IPS-18a (cell line): ENCODE measurements around the gene MBOAT7.

Experiments
- H3K27ac ChIP-seq: one replicate; pipeline ENCODE4 v1.5.1; 2013; ENCODE audit warnings: low read length
- H3K27me3 ChIP-seq: one replicate; pipeline ENCODE4 v1.6.1; 2013; ENCODE audit warnings: mild to moderate bottlenecking, low read length; ENCODE audit not compliant: control insufficient read depth, insufficient read depth
- H3K36me3 ChIP-seq: one replicate; pipeline ENCODE4 v1.6.1; 2013; ENCODE audit warnings: low read depth, low read length; ENCODE audit not compliant: control insufficient read depth
- H3K4me1 ChIP-seq: one replicate; pipeline ENCODE4 v1.6.1; 2013; ENCODE audit warnings: low read depth, low read length; ENCODE audit not compliant: control insufficient read depth
- H3K4me3 ChIP-seq: one replicate; pipeline ENCODE4 v1.5.1; 2013; ENCODE audit warnings: low read length
- H3K9ac ChIP-seq: one replicate; pipeline ENCODE4 v1.6.1; 2013; ENCODE audit warnings: mild to moderate bottlenecking, low read length, moderate library complexity
- H3K9me3 ChIP-seq: one replicate; pipeline ENCODE4 v1.6.1; 2013; ENCODE audit warnings: low read depth, low read length; ENCODE audit not compliant: control insufficient read depth

Gene MBOAT7

DNA sequence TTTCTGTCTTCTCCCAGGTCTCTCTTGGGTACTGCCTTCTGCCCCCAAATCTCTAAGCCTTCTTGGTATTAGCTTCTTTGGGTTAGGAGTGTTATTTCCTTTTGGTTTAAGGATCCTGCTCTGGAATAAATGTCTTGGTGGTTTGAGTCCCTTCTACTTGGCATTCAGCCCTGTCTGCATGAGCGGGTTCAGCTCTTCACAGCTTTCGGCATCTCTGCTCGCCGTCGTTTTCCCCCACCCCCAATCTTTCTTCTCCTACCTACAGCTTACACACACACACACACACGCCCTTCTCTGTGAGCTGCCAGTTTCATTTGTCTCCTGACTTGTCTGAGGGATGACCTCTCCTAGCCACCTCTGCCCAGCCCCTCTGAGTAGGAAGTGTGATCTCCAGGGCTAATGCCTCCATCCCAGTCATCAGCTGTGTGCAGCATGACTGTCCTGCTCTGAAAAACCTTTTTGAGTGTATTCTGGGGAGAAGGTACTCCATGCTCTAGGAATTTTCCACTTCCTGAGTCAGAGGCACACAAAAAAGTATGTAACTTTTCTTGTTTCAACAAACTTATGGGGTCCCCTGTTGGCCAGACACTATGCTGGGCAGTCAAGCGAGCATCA, 47.1 kb downstream of the MBOAT7 start:
- peaks cover 60% of the 10 kb centered on the region for H3K36me3 ChIP-seq
- no peaks in the 10 kb centered on the region for H3K4me1 ChIP-seq
- no peaks in the 10 kb centered on the region for H3K9me3 ChIP-seq
- H3K9ac ChIP-seq: no peak overlapping the region
- H3K27ac ChIP-seq: no peak overlapping the region
- no peak overlapping the region for H3K4me3 ChIP-seq
- H3K27me3 ChIP-seq: no peaks in the 10 kb centered on the region

DNA sequence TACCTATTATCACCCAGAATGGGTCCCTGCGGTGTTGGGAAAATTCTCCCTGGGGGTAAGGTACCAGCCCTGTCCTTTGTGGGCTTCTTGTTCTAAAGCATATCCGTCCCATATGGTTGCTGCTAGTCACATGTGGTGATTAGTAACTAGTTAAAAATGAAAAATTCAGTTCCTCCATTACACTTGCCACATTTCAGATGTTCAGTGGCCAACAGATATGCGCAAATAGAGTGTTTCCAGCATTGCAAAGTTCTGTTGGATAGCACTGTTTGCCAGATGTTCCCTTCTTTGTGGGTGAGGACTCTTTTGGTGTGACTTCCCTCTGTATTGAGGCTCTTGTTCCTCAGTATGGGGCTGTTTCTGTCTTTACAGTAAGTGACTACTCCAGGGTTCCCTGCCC, 48.0 kb downstream of the MBOAT7 start:
- Histone ChIP-seq H3K36me3 (peaks cover 51% of the 10 kb centered on the region), H3K4me3 (no peak overlapping the region), H3K9ac (no peak overlapping the region), H3K27ac (no peak overlapping the region), H3K9me3 (no peaks in the 10 kb centered on the region), H3K4me1 (no peaks in the 10 kb centered on the region), H3K27me3 (no peaks in the 10 kb centered on the region)

DNA sequence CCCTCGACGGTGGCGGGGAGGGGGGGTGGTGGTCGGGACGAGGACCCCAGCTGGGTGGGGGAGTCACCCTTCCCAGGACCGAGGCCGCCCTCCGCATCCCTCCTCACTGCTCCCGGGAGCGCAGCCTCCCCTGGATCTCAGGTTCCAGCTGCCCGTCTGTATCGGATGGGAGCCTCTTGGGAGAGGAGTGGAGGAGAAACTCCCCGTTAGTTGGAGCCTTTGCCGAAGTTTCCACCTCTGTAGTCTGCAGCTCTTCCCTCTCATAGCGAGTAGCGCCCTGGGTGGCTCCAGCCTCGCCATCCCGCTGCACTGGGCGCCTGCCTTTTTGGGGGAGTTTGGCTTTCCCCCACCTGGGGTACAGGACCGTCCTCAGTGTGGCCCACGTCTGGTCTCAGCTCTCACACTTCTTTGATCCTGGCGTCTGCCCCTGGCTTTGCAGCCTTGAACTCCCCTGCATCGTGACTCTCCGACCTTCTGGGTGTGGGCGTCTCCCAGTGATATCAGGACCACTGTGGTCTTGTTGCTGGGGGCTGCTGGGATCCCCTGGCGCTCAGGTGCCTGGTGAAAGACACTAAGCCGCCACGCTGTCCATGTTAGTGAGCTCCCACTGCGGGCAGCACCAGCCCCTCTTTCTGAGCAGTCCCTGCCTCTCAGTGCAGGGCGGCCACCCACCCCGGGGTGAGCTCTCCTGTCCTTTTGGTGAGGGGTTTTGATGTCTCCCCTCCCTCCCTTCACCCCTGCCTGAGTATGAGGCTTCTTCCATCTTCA, 50.7 kb downstream of the MBOAT7 start:
- Histone ChIP-seq H3K27ac (no peak overlapping the region), H3K36me3 (peaks cover 24% of the 10 kb centered on the region), H3K9ac (peak overlapping the region; percentile 92), H3K4me1 (peaks cover 6% of the 10 kb centered on the region), H3K4me3 (peak overlapping the region; percentile 68), H3K27me3 (no peaks in the 10 kb centered on the region), H3K9me3 (no peaks in the 10 kb centered on the region)

DNA sequence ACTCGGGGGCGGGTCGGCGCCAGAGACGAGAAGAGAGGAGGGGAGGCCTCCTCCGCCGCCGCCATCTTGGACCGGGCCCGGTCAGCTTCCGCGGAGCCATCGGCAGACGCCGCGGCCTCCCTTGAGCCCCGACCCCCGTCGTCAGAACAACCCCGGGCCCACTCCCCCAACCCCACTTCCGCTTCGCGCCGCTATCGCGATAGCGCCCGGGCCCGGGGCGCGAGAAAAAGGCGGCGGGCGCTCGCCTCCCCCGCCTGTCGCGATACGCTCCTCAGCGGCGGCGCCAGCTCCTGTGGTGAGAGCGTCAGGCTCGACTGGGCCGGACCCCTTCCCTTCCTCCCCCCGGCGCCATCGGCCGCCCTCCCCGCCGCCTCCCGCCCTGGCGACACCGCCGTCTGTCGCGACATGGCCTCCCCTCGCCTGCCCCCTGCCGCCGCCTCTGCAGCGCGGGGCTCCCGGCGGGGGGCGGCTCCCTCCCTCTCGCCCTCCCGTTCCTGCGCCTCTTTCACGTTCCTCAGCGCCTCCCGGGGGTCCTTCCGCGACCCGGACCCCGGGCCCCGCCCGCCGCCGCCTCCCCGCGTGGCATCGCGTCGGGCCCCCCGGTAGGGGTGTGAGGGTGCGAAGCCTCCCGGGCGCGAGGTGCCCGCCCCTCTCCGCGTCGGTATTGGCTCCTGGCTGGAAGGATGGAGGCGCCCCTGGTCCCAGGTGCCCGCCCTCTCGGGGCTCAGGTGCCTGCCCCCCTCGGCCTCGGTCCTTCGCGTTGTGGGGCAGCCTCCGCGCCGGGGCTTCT, 51.5 kb downstream of the MBOAT7 start, which contains the start of gene CNOT3:
Gene CNOT3 (plus strand): TSS at position 64 of the 790 bp plus-strand sequence. CDS start 5,217 bp downstream, outside the sequence.
- no peaks in the 10 kb centered on the region for H3K9me3 ChIP-seq
- peak within 1 kb of the TSS; percentile 80 for H3K4me3 ChIP-seq
- peaks cover 6% of the 10 kb centered on the region for H3K4me1 ChIP-seq
- no peaks in the 10 kb centered on the region for H3K27me3 ChIP-seq
- H3K27ac ChIP-seq: peak within 1 kb of the TSS; percentile 56
- peak within 1 kb of the TSS; percentile 92 for H3K9ac ChIP-seq
- H3K36me3 ChIP-seq: peaks cover 16% of the 10 kb centered on the region

DNA sequence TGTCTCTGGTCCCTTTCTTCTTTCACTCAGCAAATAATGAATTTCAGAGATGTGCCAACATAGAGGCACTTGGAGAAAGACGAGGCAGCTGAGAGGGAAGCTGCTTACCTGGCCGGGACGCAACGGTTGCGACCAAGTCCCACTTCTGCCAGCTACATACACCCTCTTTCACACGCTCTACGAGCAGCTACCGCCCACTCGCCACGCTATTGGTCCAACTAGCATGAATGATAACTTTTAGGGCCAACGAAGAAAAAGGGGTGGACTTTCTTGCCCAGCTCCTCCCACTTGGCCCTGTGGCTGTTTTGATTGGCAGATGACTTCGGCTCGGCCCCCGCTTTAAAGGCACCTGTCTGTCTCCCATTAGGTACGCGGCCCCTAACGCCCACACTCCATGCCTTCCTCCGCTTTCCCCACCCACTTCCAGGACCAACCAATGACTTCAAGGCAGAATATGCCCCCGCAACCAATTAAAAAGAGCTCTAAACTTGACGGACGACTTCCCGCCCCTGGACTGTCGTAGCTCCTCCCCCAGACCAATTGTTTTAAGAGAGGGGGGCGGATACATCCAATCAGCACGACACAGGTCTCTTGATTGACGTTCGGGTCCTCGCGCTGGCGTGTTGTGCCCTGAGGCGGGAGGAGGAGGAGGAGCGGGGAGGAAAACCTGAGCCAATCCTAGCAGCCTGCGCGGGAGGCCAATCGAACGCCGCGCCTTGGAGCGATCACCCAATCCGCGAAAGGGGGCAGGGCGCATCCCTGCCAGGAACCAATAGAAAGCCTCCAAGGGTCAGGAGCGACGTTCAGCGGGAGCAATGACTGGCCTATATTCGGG, 52.3 kb downstream of the MBOAT7 start:
- H3K9me3 ChIP-seq: no peaks in the 10 kb centered on the region
- no peak overlapping the region for H3K27ac ChIP-seq
- no peaks in the 10 kb centered on the region for H3K27me3 ChIP-seq
- H3K4me3 ChIP-seq: peak overlapping the region; percentile 80
- peaks cover 8% of the 10 kb centered on the region for H3K36me3 ChIP-seq
- peaks cover 6% of the 10 kb centered on the region for H3K4me1 ChIP-seq
- peak overlapping the region; percentile 92 for H3K9ac ChIP-seq

DNA sequence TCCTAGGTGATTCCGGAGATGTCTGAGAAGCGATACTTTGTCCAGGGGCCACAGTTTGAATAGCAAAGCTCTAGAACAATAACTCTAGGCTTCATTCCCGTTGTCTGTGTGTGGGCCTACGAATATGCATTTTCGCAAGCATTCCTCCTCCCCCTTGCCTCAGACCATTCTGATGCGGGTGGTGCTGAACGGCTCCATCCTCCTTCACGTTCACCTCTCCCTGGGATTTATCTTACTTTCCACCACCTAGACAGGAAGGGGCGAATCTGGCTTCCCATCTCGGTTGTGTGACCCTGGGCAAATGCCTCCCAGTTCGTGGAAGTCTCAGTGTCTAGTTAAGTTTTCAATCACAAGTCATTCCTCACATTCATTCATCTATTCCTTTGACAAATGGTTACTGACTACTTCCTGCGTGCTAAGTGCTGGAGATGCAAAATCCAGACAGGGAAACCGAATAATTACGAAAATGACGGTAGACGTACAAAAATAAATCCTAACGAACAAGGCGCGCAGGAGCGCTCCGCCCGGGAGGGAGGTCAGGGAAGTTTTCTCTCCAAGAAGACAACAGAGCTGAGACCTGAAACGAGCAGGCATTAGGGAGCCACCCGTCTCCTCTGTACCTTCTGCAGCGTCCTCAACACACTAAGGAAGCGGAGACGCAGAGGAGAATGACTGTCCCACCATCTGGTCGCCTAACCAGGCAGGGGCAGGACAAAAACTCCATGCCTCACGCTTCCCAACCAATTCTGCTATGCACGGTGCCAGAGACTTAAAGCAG, 53.1 kb downstream of the MBOAT7 start:
- H3K27ac ChIP-seq: no peak overlapping the region
- peaks cover 4% of the 10 kb centered on the region for H3K36me3 ChIP-seq
- H3K27me3 ChIP-seq: no peaks in the 10 kb centered on the region
- peak overlapping the region; percentile 33 for H3K9ac ChIP-seq
- peaks cover 6% of the 10 kb centered on the region for H3K4me1 ChIP-seq
- H3K4me3 ChIP-seq: peak overlapping the region; percentile 80
- no peaks in the 10 kb centered on the region for H3K9me3 ChIP-seq

DNA sequence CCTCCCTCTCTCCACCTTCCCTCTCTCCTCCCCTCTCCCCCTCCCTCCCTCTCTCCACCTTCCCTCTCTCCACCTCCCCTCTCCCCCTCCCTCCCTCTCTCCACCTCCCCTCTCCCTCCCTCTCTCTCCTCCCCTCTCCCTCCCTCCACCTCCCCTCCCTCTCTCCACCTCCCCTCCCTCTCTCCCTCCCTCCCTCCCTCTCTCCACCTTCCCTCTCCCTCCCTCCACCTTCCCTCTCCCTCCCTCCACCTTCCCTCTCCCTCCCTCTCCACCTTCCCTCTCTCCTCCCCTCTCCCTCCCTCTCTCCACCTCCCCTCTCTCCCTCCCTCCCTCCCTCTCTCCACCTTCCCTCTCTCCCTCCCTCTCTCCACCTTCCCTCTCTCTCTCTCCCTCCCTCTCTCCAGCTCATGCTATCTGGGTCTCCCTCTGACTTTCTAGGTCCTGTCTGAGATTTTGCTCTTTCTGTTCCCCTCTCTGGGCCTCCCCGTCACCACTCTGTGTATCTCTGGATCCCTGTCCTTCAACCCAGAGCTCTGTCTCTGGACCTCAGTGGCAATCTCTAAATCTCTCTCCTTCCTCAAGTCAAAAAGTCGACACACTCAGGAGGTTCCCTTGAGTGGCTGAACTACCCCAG, 55.3 kb downstream of the MBOAT7 start:
- H3K27ac ChIP-seq: no peak overlapping the region
- H3K36me3 ChIP-seq: peaks cover 24% of the 10 kb centered on the region
- no peak overlapping the region for H3K4me3 ChIP-seq
- no peaks in the 10 kb centered on the region for H3K9me3 ChIP-seq
- no peak overlapping the region for H3K9ac ChIP-seq
- no peaks in the 10 kb centered on the region for H3K27me3 ChIP-seq
- H3K4me1 ChIP-seq: peaks cover 6% of the 10 kb centered on the region

DNA sequence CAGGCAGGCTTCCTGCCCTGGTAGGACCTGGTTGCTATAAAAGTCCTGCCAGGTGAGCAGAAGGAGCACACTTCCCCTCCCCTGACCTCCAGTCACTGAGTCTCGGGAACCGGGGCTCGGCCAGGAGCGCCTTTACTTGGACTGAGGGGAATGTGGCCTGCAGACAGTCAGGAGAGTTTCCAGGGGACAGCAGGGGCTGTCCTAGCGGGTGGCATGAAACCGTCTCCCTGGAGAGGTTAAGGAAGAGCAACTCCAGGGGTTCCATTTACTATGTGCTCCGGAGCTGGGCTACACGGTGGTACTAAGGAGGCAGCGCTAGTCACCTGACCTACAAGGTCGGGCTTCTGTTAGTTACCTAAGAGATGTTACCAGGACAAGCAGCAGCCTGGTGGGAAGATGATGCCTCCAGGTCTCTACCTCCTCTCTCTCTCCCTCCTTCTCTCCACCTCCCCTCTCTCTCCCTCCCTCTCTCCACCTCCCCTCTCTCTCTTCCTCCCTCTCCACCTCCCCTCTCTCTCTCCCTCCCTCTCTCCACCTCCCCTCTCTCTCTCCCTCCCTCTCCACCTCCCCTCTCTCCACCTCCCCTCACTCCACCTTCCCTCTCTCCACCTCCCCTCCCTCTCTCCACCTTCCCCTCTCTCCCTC, 55.9 kb downstream of the MBOAT7 start:
- no peaks in the 10 kb centered on the region for H3K9me3 ChIP-seq
- peaks cover 6% of the 10 kb centered on the region for H3K4me1 ChIP-seq
- H3K27me3 ChIP-seq: no peaks in the 10 kb centered on the region
- H3K36me3 ChIP-seq: peaks cover 25% of the 10 kb centered on the region
- no peak overlapping the region for H3K9ac ChIP-seq
- no peak overlapping the region for H3K4me3 ChIP-seq
- no peak overlapping the region for H3K27ac ChIP-seq

DNA sequence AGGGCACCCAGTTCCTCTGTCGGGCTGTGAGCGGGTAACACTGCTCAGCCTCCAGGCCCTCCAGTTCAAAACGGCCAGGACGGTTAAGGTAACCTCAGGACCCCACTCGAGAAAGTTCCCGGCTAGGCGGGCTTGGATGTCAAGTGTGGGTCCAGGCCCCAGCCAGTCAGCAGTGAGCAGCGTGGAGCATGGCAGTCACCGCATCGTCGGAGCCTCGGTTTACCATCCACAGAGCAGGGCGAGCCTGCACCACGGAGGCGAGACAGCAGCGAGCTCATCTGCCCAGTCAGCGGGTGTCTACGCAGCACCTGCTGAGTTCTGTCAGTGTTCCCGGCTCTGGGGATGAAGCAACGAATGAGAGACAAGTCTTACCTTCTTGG, 59.8 kb downstream of the MBOAT7 start:
- Histone ChIP-seq H3K27ac (no peak overlapping the region), H3K9me3 (no peaks in the 10 kb centered on the region), H3K36me3 (peaks cover 54% of the 10 kb centered on the region), H3K4me3 (no peak overlapping the region), H3K27me3 (no peaks in the 10 kb centered on the region), H3K9ac (no peak overlapping the region), H3K4me1 (no peaks in the 10 kb centered on the region)
